DMS 273 (cell line): Measurements from ENCODE around the gene GNLY.

ENCODE experiments used
- DNase-seq: peaks from one replicate; lab custom pipeline; 2025; ENCODE audit not compliant: unreplicated experiment; lab: John Stamatoyannopoulos, UW

Gene GNLY

GRCh38 chr2:85681776-85682175 is 12.4 kb upstream of the GNLY start:
- DNase-seq = no peak

DNA sequence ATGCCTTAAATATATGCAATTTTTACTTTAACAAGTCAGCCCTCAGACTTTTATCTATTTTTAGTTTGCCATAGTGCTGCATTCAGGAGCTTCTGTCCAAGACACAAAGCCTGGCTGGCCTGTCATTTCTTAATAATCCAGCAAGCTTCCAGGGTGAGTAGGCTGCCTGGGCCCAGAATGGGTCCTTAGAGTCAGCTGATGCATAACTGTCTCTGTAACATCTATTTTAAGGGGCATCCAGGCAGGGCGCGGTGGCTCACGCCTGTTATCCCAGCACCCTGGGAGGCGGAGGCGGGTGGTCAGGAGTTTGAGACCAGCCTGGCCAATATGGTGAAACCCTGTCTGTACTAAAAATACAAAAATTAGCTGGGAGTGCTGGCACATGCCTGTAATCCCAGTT is 11.8 kb upstream of the GNLY start:
- DNase-seq = no peak

DNA sequence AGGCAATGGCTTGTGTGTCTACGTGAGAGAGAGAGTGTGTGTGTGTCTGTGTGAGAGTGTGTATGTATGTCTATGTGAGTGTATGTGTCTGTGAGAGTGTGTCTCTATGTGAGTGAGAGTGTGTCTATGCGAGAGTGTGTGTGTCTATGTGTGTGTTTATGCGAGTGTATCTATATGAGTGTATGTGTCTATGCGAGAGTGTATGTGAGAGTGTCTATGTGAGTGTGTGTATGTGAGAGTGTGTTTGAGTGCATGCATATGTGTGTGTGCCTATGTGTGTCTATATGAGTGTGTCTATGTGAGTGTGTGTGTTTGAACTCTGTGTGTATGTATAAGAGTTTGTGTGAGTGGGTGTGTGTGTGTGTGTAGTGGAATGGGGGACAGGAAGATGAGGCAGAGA is 9.8 kb upstream of the GNLY start:
- DNase-seq = no peak

DNA sequence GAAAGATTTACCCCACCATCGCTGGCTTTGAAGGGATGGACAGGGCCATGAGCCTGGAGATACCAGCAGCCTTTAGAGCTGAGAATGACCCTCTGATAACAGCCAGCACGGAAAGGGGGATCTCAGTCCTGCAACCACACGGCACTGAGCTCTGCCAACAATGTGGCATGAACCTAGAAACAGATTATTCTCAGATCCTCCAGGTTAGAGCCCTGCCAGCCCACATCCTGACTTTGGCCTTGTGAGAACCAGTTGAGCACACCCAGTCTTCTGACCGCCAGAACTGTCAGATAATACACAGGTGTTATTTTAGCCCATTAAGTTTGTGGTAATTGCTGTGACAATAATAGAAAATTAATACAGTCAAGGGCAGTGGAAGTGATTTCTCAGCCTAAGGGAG is 9.4 kb upstream of the GNLY start:
- DNase-seq = no peak

DNA sequence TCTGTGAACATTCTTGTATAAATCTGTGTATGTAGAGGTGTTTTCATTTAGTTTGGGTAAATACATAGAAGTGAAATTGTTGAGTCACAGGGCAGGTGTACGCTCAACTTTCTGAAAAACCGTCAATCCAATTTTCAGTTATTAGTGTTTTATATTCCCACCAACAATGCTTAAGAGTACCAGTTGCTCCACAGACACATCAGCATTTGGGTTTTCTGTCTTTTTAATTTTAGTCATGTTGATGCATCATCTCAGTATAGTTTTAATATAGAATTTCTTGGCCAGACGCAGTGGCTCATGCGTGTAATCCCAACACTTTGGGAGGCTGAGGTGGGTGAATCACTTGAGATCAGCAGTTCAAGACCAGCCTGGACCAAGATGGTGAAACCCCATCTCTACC is 3.2 kb upstream of the GNLY start:
- no peak for DNase-seq

DNA sequence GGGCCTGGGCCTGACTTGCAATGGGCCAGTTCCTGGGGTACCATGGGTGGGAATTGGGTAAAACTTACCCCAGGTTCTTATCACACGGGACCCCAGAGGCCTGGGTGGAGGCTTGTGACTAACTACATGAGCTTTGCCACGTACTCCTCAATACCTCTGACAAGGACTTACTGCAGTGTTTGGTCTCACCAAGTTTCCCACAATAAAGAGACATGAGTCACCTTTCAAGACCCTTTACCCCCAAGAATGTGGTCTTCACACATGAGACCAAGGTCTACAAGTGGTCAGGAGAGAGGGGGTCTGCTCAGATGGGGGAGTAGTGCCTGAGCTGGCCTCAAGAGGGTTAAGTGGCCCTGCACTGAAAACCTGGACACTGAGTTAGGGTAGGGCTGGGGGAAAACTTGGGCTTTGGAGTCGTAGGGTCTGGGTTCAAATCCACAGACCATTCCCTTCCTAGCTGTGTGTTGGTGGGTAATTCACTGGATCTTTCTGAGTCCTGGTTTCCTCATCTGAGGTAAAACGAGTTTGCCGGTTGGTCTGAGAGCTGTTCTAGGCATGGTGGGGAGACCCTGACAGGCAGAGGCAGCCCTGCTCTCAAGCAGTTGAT is 2.0 kb upstream of the GNLY start:
- no peak for DNase-seq

GRCh38 chr2:85695121-85695520 is 963 bp downstream of the GNLY start:
- DNase-seq = no peak

DNA sequence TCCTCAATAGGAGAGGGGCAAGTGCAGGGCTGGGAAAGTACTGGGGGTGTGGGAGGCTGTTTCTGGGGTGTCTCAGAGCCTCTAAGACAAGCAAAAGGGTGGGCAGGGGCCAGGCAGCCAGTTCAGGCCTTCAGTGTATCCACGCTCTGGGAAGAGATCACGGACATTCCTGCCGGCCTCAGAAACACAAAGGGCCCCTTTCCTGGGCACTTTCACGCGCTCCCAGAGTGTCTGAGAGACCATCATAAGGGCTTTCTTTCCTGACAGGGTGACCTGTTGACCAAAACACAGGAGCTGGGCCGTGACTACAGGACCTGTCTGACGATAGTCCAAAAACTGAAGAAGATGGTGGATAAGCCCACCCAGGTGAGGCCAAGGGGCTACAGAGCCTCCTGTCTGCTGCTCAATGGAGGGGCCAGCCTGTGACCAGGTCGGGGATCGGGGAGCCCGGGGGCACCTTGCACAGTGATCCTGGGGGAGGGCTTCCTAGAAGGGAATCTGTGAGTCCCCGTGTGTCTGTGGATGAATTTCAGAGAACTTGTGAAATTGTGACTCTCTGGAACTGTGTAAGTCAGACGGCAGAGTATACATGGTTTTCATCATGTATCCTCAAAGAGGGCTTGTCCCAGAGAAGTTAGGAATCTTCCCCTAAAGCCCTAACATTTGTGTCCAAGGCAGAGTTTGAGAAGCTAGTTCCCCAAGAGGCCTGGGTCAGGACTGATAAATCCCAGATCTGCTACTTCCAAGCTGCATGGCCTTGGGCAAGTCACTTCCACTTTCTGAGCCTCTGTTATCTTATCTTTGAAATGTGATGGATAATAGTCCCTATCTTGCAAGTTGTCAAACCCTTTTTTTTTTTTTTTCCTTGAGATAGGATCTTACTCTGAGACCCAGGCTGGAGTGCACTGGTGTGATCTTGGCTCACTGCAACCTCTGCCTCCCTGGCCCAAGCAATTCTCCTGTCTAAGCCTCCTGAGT is 1.8 kb downstream of the GNLY start:
- no peak for DNase-seq

GRCh38 chr2:85697096-85697495 is 2.9 kb downstream of the GNLY start:
- DNase-seq = no peak

- DNase-seq = no peak
These were observed 3.6 kb downstream of the GNLY start for GRCh38 chr2:85697716-85698115.

GRCh38 chr2:85698184-85698879 is 4.2 kb downstream of the GNLY start:
- no peak for DNase-seq

- no peak for DNase-seq
These were observed 4.7 kb downstream of the GNLY start for GRCh38 chr2:85698880-85699254.

DNA sequence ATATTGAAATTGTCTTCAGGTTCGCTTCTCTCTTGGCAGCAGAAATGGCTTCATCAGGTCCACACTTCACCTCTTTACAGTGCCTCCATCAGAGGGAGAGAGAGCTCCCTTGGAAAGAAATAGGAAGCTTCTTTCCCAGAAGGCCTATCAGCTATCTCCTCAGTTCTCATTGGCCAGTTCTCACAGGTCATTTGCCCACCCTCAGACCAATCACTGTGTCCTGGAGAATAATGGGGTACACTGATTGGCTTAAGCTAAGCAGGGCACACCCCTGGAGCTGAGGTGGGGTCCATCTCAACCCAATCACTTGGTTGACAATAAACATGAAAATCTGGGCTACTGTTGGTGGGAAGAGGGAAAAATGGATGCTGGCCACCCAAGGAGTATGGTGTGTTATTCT is 5.2 kb downstream of the GNLY start:
- peak; percentile 21 for DNase-seq

GRCh38 chr2:85702172-85702571 is 8.0 kb downstream of the GNLY start:
- DNase-seq = no peak

GRCh38 chr2:85702800-85703199 is 8.6 kb downstream of the GNLY start:
- no peak for DNase-seq

DNA sequence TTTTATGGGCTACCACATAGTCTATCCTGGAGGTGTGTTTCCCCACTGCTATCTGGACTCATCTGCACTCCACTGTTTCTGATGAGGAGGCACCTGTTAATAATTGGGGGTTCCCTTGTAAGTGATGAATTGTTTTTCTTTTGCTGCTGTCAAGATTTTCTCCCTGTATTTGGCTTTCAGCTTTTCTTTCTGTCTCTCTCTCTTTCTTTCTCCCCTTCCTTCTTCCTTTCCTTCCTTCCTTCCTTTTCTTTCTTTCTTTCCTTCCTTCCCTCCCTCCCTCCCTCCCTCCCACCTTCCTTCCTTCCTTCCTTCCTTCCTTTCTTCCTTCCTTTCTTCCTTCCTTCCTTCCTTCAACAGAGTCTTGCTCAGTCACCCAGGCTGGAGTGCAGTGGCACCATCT is 9.2 kb downstream of the GNLY start:
- no peak for DNase-seq

DNA sequence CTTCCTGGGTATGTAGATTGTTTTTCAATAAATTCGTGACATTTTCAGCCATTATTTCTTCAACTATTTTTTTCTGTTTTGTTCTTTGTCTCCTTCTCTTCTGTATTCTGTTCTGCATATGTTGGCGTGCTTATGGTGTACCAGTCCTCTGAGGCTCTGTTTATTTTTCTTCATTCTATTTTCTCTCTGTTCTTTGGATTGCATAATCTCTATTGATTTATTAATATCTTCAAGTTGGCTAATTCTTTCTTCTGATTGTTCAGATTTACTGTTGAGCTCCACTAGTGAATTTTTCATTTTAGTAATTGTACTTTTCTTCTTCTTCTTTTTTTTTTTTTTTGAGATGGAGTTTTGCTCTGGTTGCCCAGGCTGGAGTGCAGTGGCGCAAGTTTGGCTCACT is 9.9 kb downstream of the GNLY start:
- DNase-seq = no peak

DNA sequence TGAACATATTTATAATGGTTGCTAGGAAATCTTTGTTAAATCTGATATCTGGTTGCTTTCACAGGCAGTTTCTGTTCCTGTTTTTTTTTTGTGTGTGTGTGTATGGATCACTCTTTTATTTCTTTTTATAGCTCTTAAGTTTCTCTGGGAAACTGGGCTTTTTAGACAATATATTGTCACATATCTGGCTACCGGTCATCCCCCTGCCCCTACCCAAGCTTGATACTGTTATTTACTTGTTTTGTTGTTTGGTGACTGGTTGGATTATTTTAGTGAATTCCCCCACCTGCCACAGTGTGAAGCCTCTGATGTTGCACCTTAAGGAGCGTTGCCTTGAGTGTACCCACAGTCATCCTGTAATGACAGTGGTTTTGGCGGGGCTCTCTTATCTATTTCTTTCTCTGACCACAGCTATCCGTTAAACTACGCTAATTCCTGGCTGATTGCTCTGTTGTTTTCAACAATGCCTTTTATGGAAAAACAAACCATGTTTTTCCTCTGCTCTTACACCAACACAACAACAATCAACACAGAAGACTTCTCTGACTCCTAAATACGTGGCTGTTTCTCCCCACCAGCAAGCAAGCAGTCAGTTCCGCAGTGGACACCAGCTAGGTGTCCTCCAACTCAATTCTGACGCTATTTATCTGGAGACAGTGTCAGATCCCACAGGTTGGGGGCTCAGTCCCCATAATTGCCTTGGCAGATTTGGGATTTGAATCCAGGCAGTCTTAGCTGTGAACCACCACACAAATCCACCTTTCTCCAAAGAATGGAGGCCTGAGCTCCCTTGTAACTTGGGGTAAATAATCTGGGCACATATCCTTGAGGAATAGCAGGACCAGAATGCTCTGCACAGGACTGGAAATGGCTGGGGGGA is 10.9 kb downstream of the GNLY start:
- DNase-seq = no peak

DNA sequence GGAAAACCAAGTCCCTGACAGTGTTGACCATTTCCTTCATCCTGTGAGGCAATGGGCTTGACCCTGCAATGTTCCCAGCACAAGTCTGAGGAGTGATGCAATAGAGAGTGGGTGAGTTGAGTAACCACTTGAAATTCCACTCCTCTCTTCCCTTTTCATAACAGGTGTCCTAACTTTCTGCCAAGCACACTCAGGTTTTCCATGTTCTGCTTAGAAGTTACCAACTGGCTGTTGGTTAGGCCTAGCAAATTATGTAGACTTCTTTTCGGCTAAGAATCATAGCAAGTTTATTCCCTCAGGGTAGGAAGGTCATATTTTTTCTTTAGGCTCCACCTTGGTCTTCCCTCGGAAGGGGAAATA is 11.5 kb downstream of the GNLY start:
- no peak for DNase-seq

GRCh38 chr2:85706063-85706462 is 11.9 kb downstream of the GNLY start:
- DNase-seq = no peak
